NCI-H2107 treated with DMSO at 0.1 percent for 48 hours (cell line): Measurements from ENCODE around the gene PTGER2.

Experiments used
- DNase-seq: peaks from one replicate; lab custom pipeline; 2025; ENCODE audit not compliant: unreplicated experiment; lab: John Stamatoyannopoulos, UW

The PTGER2 gene

DNA sequence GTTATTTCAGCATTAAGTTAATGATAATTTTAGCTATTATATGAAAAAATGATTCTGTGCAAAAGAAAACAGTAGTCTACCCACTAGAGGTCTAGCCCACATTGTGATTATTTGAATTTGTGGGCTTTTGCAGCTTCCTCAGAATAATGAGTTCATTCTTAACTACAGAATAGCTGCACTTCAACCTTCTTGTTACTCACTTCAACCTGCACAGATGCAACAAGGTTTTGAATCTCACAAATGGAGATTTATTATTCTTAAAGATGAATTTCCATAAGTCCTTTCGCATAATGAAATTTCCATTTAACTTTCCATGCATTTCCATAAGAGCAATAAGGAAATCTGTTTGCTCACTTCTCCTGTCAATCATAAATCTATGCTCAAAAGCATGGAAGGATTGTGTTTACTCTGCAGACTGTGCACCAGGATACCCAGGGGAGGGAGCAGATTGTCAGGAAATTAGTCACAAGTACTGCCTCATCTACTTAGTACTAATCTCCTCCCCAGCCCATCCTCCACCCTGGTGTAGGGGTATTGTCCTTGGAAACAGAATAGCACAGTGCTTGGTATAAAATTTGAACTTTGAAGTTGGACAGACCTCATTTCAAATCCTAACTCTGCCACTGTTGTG is 24.1 kb downstream of the PTGER2 start:
- DNase-seq = no peak

DNA sequence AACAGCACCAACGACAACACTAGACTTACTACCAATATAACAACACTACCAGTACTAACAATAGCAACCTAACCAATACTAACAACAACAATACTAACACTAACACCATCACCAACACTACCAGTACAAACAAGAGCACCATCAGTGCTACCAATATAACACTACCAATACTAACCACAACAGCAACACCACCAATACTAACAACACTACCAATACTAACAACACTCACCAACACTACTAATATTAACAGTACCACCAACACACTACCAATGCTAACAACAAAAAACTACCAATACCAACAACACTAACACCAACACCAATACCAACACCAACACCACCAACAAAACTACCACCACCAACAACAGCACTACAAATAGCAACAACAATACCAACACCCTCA is 25.1 kb downstream of the PTGER2 start:
- DNase-seq = no peak

DNA sequence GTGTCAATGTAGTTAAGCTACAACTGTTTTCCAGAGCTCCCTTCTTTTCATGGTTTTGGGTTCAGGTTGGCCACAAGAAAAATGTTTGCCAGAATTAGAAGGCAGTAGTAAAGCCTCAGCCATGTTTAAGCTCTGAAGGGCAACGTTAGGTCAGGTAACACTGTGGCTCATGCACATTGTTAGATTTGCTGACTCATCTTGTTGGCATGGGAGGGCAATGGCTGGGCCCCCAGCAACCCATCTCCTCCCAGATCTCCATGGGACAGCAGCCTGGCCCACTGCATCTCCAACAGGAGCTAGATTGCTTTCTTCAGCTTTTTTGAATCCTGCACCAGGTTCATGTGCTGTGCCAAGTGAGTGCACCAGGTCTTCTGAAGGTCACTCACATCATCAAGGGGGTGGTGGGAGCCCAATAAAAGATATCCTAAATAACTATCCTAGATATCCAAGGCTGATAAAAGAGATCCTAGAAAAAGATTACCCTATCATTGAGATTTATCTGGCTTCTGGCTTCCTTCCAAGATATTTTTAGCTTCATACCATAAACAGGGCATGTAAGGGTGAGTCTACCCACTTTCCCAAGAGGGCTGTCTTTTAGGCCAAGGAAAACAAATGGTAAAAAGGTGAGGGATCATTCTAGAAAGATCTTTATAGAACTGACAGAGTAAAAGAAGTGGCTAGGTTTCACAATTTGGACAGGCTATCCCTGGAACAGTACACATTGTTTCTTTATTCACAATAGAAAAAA is 28.9 kb downstream of the PTGER2 start:
- no peak for DNase-seq

DNA sequence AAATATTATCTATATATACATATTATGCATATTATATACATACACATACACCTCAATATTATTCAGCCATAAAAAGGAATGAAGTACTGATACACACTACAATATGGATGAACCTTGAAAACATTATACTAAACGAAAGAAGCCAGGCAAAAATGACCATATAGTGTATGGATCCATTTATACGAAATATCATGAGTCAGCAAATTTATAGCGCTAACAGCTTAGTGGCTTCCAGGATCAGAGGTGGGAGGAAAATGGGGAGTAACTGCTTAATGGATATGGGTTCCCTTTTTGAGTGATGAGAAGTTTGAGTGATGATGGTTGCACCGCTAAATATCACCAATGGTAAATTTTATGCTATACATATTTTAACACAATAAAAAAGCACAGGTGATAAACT is 32.7 kb downstream of the PTGER2 start:
- no peak for DNase-seq

DNA sequence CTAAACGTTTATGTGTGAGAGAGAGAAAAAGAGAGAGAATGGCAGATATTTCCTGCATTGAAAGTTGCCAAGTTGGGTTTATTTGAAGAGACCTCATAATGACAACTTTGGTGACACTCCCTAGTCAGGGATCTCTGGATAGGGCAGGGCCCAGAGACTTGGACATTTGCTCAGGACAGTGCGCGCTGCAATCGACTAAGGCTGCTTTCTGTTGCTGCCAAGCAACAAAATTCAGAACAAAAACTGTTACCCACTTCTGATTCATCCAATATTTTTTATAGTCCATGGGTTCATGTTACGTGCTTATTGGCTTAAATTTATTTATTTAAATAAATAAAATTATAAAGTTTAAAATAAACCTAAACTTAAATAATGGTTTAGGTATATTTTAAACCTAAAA is 34.2 kb downstream of the PTGER2 start:
- no peak for DNase-seq

DNA sequence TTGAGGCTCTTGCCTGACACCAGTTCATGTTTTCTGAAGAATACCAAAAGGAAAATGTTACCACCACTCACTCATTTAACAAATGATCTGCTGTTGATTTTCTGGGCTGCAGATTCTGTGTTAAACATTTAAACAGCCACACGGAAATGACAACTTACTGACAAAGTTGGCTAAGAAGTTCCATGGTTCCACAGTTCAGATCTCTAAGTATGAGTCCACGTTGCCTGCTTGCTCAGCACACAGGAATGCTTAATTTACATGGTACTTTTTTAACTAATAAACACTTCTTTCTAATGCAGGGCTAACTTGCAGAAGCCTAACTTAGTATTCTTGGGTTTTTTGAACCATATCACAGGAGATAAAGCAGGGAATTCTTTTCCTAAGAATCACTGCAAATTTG is 34.7 kb downstream of the PTGER2 start:
- DNase-seq = no peak

DNA sequence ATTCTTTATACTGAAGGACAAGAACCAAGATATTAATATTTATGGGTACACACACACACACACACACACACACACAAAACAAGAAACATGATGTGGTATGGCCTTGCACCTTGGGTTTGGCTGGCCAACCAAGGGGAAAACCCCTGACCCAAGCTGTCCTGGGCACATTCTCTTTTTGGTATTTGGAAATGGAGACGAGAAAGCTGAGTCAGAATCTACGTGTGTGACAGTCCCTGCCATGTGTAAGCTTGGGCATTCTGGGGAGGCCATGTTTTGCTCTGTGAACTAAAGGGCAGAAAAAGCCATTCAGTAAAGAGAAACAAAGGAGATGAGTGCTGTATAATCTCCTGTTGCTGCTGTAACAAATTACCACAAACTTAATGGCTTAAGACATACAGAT is 35.6 kb downstream of the PTGER2 start:
- no peak for DNase-seq

DNA sequence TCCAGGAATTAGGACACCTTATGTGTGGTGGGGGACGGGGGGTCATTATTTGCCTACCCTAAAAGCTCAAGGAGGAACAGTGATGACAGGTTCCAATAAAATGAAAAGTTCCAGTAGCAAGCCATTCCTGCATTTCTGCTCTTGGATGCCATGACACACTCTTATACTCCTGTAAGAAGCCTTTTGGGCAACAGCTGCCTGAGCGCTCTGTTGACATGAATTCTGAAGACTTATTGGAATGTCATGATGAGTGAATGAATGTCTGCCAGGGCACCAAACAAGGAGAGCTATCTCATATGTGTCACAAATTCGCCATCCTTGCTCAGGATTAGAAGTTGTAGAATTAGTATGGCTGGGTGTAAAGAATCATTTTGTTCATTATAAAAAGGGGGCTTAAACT is 36.3 kb downstream of the PTGER2 start:
- no peak for DNase-seq

DNA sequence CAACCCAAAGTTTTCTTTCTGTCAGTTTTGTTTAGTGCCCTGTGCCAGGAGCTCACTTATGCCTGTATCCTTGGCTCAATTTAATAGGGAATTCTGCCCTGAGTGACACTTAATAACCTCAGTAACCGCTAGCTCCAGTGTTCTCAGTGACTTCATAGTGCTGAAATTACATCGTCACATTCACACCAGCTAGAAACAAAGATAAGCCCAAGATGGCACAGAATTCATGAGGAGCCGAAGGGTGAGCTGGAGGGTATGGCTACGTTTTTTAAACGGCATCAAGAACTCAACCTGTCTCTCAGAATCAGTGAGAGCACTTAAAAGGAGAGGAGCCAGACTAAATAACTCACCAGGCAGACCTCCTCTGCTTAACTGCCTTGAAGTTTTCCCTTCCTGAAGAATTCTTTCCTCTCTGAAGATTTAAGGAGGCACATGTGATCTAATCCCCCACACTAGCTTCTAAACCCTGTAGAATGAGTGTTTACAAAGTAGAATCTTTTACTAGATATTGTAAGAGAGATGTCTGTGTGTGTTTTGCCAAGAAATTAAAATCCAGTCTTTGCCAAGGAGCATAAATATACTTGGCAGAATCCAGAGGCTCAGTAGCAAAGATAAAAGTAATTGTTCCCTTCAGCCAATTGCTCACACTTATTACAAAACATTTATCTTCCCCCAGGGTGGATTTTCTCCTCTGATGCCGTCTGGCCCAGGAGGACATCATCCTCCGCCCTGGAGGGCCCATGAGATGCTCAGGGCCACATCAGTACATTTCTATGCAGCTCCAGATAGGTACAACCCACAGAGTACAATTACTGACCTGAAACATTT is 37.3 kb downstream of the PTGER2 start:
- DNase-seq = no peak

DNA sequence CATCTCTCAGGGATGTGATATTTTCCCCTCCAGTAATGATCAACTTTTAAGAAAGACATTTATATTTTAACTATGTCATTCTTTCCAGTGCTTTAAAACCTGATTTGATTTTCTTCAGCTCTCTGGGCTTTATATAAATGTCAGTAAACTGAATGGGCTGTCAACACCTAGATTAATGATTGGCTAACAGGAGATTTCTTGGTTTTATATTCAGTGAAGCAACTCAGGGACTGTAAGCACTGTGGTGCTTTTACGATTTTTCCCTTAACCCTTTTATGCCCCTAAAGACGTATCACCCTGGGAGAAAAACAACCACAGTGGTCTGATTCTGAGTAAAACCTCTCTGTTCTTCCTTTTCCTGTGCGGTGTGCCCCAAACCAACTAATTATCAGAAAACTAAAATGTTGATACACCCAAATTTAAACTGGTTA is 38.0 kb downstream of the PTGER2 start:
- no peak for DNase-seq

DNA sequence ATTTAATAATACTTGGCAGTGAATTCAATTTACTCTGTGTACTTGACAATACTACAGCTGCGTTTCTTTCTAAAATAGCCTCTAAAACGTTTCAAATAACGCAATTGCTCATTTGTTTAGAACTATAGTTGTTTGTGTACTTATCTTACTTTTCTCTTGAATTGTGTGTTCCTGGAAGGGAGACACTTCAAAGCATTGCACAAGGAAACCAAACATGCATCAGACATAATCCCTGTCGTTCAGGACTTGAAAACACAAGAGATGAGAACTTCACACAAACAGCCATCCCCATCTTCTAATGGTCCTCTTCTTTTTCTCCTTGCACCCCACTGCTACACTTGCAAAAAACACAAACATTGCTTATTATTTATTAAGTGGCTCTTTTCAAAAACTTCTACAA is 38.5 kb downstream of the PTGER2 start:
- no peak for DNase-seq

DNA sequence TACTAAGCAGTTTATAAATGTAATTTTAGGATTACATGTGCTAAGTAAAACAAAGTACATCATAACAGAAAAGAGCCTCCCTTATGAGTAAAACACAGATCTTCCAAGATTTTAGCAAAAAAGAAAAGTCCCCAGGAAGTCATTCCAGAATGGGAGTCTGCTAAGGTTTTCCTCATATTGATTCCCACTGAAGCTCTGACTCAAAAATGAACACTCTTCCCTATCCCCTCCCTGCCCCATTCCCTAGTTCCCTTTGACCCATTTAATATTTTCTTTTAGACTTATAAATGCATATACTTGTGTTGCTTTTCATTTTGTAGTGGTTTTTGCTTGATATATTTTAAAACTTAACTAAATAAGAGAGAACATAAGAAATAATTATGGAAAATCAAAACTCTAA is 40.1 kb downstream of the PTGER2 start:
- no peak for DNase-seq

DNA sequence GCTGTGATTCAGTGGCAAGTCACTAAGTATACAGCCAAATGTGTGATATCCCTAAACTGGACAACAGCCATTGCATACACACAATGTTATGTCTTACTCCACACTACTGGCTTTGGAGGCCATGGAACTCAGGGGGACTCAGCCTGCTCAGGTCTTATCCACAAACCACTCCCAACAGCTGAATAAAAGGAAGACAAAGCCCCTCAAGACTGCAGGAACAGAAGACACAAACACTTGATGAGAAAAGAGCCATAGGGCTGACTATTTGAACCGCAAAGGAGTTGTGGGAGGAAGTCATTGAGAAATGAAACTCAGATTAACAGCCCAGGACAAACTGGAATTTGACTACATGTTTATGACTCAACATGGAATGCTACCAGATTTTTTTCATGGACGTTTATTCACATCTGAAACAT is 40.9 kb downstream of the PTGER2 start:
- DNase-seq = no peak

DNA sequence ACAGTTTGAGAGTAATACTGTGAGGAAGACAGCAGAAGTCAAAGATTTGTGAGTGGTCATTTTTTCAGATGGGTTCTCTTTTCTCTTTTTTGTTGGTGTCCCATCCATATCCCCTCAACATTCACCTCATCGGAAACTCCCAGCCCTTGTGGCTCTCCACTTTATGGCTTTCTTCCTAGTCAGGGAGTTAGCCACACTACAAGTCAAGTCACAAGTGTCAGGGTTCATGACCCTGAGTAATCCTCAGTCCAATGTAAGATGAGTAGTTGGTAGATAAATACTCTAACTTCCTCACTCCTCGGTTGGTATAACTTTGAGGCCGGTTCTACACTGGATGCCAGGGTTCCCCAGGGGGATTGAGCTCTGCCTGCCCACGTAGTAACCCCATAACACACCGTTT is 41.4 kb downstream of the PTGER2 start:
- DNase-seq = no peak

DNA sequence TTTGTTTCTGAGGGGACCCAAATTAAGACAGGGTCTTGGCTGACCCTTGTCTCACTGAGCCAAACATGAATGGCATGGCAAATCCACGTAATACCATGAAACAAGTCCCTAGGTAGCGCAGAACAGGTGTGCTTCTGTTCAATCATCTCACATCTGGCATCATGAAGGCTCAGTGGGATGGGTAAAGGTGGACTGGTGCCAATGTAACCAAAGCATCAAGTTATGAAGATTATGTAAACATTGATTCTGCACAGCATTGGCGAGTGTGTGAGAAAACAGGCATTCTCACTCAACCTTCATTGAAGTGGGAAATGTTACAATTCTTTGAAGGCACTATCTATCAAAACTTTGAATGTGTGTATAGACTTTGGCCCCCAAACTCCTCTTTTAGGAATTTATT is 41.9 kb downstream of the PTGER2 start:
- no peak for DNase-seq

DNA sequence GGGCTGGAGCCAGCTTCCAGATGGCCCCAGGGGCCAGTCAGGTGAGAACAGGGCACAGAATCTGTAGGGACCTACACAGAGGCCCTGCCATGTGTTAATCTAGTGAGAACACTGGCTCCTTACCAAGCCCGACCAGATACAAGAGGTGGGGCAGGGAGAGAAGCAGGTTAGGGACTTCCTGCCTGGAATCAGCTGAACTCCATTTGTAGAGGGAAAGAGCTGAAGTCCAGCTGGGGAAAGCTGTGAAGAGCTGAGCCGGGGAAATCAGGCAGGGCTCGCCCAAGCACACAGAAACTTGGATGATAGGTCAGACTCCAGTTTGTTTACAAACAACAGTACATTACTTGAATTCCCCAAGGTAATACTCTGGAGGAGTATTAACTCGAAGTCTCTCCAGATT is 46.7 kb downstream of the PTGER2 start:
- DNase-seq = no peak

DNA sequence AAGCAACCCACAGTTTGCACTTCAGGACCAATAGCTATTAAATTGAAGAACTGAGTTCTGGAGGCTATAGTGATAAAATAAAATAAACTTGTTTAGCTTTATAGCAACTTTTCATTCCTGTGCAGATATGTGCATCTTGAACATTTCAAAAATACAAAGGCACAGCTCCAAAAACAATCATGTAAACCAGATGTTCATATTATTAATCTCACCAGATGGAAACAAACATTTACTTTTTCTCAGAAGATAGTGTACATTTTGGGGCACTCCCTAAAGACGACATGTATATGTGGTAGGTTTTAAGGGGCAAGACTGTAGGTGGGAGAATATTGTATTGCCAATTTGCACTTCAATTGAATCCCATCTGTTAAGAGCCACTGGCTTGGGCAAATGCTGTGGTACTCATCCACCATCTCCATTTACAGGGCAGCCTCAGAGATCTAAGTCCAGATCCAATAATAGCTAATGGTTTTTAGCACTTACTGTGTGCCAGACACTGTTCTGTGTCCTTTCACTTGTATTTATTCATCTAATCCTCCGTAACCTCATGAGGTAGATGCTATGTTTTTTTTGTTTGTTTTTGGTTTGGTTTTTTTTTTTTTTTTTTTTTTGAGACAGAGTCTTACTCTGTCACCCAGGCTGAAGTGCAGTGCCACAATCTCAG is 49.1 kb downstream of the PTGER2 start:
- DNase-seq = no peak

DNA sequence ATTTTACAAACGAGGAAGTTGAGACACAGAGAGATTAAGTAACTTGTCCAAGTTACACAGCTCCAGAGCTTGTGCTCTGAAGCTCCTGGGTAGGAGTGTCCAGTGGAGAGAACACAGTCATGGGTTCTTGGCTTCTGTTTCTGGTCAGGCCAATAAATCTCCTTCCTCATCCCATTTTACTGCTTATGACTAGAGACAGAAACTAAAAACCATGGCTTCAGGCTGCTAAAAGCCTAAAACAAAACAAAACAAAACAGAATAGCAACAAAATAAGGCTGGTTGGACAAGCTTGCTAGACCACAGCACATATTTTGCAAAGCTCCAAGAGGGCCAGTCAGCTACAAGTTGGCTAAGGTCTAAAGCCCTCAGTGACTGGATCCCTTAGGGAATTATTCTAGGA is 49.8 kb downstream of the PTGER2 start:
- DNase-seq = no peak

DNA sequence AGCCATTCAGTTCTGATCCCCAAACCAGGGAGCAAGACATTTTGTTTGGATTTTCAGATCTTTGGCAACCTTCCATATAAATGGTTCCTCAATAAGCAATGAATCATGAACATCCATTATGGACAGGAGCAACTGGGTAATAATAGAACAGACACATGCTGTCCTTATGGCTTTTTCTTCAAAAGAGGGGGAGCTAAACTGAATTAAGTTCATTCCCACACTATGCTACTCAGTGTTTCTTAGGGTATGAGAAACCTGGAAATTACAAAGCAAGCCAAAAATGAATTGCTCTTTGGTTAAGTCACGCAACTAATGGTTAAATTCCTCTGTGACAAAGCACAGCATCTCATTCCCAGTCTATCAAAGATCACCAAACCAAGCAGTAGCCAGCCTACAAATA is 51.0 kb downstream of the PTGER2 start:
- no peak for DNase-seq

DNA sequence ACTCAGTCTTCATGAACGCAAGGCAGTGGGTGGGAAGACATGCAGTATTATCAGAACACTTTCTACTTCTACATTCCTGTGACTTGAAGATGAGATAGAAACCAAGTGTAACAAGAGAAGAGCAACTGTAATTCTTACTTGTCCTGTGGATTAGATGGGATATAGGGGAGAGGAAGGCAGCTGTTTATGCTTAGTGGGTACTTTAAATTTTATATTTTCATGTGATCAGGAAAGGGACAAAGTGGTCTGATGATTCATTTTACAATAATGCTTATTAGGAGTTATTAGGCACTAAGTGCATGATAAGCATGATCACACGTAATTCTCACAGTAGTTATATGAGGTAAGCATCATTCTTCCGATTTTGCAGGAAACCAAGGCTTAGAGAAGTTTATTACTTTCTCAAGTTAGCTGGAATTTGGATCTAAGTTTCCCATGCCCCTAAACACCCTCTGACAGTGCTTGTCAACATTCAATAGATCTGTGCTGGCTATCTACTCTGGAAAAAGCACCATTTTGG is 52.7 kb downstream of the PTGER2 start:
- no peak for DNase-seq

DNA sequence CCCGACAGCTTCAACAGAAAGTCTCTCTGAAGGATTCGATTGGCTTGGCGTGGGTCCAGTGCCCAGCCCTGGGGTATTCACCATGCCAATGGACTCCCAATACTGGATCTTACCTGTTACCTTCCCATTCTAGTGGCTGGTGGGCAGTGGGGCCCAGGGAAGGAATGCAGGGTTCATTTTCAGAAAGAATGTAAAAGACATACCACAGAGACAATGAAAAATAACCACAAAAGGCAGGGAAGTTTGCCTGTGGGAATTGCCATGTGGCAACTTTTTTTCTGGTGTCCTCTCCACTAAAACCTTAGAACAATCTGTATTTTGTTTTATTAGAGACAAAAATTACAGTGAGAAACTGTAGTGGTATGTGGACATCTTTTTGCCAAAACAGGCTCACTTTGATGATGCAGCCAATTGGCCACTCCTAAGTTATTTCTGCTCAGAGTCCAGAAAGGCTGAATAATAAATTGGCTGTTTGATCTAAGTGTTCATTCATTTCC is 55.2 kb downstream of the PTGER2 start:
- no peak for DNase-seq
